ENCODE results near the gene CNTN6.
"Not testable (repeated sequence)": the region's sequence is repeated elsewhere in the genome, so short reads cannot be mapped to it uniquely, and the experiment has no call there.

Gene CNTN6

GRCh38 chr3:1275495-1275894 lies 182.7 kb downstream of the CNTN6 start:
- peak; percentile 16 for DNase-seq (ENCODE audit: low read depth)

GRCh38 chr3:1287815-1288214 lies 195.0 kb downstream of the CNTN6 start:
- no peak for DNase-seq (ENCODE audit: low read depth)

- DNase-seq (ENCODE audit: low read depth), result no peak
These were observed 196.1 kb downstream of the CNTN6 start for GRCh38 chr3:1288805-1289494.

GRCh38 chr3:1292571-1293071 lies 199.8 kb downstream of the CNTN6 start:
- DNase-seq (ENCODE audit: low read depth), result no peak

- peak; percentile 10 for DNase-seq (ENCODE audit: low read depth)
These were observed 201.8 kb downstream of the CNTN6 start for GRCh38 chr3:1294586-1294985.

GRCh38 chr3:1318296-1319005 lies 225.6 kb downstream of the CNTN6 start:
- DNase-seq (ENCODE audit: low read depth), result no peak

- DNase-seq (ENCODE audit: low read depth), result no peak
These were observed 233.7 kb downstream of the CNTN6 start for GRCh38 chr3:1326546-1326945.

- DNase-seq (ENCODE audit: low read depth), result no peak
These were observed 237.3 kb downstream of the CNTN6 start for GRCh38 chr3:1330107-1330506.

GRCh38 chr3:1346386-1346785 lies 253.6 kb downstream of the CNTN6 start:
- DNase-seq (ENCODE audit: low read depth), result no peak

- DNase-seq (ENCODE audit: low read depth), result peak; percentile 3
These were observed 255.7 kb downstream of the CNTN6 start for GRCh38 chr3:1348547-1348946.

- DNase-seq (ENCODE audit: low read depth), result no peak
These were observed 258.1 kb downstream of the CNTN6 start for GRCh38 chr3:1350885-1351284.

- no peak for DNase-seq (ENCODE audit: low read depth)
These were observed 262.9 kb downstream of the CNTN6 start for GRCh38 chr3:1355691-1356090.

GRCh38 chr3:1356101-1356500 lies 263.3 kb downstream of the CNTN6 start:
- DNase-seq (ENCODE audit: low read depth), result no peak

GRCh38 chr3:1365528-1365927 lies 272.7 kb downstream of the CNTN6 start:
- DNase-seq (ENCODE audit: low read depth), result no peak

- DNase-seq (ENCODE audit: low read depth), result no peak
These were observed 281.6 kb downstream of the CNTN6 start for GRCh38 chr3:1374471-1374870.

GRCh38 chr3:1375145-1375544 lies 282.3 kb downstream of the CNTN6 start:
- no peak for DNase-seq (ENCODE audit: low read depth)

GRCh38 chr3:1380926-1381646 lies 288.3 kb downstream of the CNTN6 start:
- no peak for DNase-seq (ENCODE audit: low read depth)

GRCh38 chr3:1381647-1382036 lies 288.8 kb downstream of the CNTN6 start:
- no peak for DNase-seq (ENCODE audit: low read depth)

GRCh38 chr3:1387396-1387905 lies 294.6 kb downstream of the CNTN6 start:
- not testable (repeated sequence) for DNase-seq (ENCODE audit: low read depth)

GRCh38 chr3:1394188-1394587 lies 301.4 kb downstream of the CNTN6 start:
- DNase-seq (ENCODE audit: low read depth), result no peak

- no peak for DNase-seq (ENCODE audit: low read depth)
These were observed 307.7 kb downstream of the CNTN6 start for GRCh38 chr3:1400571-1400970.

- no peak for DNase-seq (ENCODE audit: low read depth)
These were observed 311.6 kb downstream of the CNTN6 start for GRCh38 chr3:1404270-1404962.
